GM21423 (cell line): ENCODE data around the gene CITED1.

Experiments
- ATAC-seq: cut with Tn5 transposase; IDR thresholded peaks from one replicate; pipeline ENCODE4 v1.9.1; 2021; ENCODE audit warnings: mild to moderate bottlenecking, moderate library complexity; ENCODE audit not compliant: unreplicated experiment

The CITED1 gene

DNA sequence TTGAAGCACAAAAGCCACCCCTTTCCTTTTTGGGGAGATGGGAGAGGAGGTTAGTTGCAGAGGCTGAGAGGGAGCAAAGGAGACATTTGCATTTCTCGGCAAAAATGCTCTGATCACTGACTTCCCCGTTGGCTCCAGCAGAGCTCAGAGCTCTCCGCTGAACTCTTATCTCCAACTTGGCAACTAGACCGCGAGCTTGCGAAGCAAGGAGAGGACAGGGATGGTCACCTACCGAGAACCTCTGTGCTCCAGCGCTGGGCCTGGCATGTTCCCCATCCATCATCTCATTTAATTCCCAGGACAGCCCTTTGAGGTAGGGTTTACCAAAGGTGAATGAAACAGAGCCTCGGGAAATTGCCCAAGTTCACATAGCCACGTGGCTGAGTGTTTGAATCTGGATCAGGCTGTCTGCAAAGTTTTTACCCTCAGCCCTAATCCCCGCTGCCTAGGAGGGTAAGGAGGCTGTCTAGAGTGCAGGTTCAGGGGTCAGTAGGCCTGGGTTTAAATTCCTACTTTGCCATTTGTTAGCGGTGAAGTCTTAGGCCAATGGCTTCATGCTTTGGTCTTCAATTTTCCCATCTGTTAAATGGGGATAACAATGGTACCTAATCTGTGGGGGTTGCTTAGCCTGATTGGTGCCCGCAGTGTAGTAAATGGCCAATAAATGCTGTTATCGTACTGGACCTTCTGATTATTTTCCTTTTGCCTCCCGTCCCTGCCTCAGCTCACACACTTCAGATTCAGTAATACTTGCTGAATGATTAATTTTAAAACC lies 3.8 kb upstream of the CITED1 start:
- no peak for ATAC-seq

DNA sequence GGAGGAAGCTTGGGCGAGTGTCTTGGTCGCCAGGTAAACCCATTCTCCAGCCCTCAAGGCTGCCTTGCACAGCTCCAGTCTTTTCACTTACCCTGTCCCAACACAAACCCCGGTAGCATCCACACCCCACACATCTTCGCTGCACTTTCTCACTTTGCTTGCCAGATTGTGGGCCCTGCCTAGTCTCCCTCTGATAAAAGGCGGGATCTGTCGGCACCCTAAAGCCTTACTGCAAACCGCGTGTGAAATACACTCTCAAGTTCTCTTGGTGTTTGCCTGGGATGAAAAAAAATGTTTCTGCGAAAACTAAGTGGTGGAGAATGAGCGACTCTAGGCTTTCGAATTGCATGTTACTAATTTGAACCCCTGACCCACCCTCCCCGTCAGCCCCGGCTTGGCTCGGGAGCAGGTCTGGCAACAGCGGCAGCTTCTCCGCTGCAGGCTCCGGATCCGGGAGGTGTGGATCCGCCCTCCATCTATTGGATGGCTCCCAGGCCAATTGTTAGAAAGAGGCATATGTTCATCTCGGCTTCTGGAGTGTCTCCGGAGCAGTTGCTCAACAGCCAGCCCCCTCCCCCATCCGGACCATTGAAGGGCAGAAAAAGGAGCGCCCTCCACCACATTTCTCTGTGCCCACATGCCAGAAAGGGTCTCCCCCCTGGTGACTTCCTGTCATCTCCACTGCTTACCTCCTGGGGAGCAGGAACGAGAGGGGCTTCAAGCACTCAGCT lies 3.0 kb upstream of the CITED1 start:
- peak; percentile 40 for ATAC-seq

DNA sequence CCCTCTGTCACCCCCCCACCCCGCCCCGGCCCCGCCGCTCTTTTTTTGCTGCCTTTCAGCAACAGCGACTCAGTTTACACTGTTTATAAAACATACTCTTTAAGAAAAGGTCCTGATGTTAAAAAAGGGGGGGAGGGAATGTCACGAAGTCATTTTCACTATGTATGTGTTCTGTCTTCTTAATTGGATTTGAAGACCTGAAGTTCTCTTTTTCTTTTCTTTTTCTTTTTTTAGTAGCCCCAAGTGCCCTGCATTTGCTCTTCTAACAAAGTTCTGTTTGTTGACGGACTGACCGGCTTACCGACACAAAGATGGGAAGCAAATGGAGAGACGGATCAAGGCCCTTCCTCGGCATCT lies 2.5 kb upstream of the CITED1 start:
- ATAC-seq, result no peak

DNA sequence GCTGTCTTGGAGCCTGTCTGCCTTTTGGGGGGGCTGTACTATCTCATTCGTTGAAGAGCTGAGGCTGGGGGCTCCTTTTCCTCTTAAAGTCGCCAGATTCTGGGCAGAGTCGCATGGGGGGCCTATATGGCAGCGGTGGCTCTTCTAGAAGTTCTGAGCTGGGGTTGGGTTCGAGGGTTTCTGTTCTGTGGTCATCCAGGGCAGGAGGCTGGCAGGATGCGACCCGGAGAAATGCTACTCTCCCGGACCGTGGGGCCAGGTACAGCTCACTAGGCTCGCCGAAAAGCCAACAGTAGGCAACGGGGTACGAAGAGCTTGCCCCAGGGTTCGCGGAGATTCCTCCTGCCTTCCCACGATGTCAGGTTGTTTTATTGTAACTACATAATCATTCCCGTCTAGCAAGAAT lies 1.9 kb upstream of the CITED1 start:
- ATAC-seq, result no peak

DNA sequence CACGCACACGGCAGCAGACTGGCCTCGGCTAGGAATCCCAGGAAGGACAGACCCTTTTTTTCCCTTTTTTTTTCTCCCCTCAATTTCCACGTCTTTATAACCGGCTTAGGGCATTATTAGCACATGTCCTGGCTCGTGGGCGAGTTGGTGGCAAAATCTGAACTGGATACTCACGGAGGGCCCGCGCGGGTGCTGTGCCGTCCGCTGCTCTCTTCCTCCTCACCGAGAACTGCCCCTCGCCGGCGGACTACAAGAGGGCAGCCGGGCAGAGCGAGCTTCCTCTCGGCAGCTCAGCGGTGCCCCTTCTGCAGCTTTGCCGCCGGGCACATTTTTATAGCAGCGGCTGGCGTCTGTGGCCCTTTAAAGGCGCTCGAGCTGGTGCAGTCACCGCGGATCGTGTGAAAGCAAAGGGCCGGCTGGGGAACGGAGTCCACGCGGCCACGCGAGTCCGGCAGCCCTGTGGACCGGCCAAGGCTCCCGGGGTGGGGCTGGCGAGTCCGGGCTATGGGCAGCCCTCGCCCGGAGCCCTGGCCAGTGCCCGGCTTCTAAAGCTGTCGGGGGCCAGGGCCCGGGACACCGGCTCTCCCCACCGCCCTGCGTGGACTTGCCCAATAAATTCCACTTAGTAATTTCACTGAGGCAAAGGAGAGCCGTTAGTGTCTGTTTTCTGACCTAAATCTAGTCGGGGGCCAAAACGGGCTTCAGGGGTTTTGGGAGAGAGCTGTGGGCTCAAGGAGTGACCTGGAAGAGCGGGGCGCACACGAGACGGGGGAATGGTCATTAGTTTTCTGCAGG lies 1.3 kb upstream of the CITED1 start:
- ATAC-seq, result peak; percentile 54

DNA sequence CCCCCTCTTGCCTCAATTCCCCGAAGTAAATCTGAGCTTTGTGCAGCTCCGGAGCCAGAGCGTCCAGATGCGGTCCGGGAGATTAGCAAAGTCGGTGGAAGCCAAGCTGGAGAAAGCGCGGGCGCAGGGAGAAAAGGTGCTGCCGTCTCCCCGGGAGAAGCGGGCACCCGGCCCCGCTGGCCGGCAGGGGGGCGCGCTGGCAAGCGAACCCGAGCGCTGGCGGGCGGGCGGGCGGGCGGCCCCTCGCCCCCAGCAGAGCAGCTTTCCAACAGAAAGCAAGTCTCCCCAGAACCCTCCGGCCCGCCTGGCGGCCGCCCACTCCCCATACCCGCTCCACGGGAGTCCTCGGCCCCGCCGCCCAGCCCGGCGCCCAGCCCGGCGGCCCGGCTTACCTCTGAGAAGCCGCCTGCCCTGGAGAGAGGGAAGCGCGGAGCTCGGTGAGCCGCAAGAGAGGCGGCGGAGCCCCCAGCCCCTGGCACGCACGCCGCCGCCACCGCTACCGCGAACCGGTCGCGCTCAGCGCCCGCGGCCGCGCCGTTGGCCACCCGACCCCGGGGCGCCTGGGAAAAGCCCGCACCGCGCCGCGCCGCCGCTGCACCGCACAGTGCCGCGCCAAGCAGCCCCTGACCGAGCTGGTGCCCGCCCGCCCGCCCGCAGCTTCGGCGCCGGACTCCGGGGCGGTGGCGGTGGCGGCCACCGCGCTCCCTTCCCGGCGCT lies 529 bp upstream of the CITED1 start:
- ATAC-seq, result no peak

DNA sequence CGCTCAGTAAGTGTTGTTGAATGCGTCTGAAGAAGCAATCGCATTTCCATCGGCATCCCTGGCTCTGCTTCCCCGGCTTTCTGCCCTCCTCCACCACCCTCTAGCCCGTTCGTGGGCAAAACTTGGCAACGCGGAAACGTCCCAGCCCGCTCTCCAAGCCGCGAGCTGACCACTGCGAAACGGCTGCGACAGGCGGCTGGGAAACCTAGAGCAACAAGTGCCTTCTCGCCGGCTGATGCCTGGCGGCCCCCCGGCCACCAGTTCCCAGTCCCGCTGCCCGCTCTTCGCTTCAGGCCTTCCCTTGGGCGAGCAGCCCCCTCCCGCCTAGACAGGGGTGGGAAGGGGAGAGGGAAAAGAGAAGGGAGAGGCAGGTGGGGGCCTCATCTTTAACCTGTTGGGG lies 837 bp downstream of the CITED1 start:
- ATAC-seq, result no peak

DNA sequence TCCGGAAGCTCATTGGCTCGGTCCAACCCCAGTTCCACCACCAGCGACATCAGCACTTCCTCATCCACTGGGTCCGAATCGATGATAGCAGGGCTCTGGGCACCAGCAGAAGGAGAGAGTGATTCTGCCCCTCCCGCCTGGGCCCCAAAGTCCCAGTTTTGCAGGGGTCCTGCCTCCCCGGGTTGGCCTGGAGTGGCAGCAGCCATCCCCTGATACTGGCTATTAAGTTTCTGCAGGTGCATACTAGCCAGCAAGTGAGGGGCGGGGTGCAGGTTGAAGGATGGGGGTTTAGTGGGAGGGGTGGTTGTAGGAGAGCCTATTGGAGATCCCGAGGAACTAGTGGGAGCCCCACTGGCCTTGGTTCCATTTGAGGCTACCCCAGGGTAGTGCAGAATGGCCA lies 3.9 kb downstream of the CITED1 start:
- ATAC-seq, result no peak

DNA sequence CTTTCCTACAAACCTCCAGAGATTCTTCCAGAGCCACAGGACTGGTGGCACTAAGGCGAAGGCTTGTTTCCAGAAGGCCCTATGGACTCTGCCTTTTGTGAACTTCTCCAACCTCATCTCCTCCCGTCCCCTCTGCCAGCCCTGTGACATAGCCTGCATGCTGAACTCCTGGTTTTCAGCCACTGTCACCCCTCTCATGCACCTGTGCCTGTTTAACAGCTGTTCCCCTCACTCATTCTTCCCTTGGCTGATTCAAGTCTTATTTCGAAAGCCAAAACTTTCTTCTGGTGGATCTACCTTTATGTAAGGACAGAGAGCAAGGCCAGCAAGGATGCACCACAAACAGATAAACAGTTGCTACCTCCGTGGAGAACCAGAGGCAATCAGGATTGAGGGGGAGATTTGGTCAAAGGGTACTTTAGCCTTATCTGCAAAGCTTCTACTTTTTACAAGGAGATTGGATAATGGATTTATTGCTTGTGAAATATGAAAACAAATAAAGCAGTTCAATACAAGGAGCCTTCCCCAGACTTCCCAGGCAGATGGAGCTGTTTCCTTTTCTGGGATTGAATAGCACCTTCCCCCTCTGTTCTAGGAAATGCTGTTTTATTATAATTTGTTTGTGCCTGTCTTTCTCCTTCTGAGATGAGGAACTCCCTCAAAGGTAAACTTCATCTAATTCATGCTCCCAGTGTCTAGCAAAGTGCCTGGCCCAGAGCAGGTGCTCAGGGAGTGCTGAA lies 5.7 kb downstream of the CITED1 start:
- no peak for ATAC-seq

DNA sequence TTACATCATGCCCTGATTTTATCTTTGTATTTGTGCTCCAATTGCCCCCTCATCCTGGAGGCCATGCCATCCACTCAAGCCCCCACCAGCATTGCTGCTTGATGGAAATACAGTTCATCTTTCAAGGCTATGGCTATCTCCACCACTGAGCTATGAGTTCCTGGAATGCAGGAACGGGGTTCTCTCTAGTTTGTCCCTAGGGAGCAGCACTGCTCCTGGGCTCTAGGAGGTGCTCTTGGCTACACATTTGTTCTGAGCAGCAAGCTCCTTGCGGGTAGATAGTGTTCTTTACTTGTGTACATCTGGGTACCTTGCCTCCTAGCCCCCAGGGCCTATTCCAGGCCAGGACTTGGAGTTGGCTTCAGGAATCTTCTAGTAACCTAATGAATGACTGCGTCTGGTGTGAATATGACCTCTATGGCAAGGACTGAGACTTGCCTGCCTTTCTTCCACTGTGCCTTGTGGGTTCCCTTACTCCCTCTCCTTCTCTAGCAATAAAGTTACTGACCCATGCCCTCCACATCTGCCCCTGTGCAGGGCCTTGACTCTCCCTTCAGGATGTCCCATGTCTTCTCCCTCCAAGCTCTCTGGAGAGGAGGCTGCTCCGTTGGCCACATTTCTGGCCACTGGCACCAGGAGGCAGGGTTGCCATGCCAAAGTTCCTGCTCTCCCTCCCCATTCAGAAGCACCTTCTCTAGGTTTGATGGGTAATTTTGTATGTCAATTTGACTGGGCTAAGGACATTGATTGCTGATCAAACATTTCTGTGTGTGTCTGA lies 7.6 kb downstream of the CITED1 start:
- no peak for ATAC-seq

DNA sequence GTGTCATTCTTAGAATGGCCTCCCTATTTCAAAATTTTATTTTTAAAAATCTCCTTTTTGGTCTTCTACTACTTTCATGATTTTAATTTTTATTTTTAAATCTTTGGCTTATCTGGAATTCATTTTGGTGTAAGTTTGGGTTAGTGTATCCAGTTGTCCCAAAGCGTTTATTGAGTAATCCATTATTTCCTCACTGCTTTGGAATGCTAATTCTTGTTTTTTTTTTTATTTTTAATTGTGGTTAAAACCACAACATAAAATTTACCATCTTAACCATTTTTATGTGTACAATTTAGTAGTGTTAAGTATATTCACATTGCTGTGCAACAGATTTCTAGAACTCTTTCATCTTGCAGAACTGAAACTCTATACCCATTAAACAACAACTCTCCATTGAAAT lies 8.7 kb downstream of the CITED1 start:
- no peak for ATAC-seq

DNA sequence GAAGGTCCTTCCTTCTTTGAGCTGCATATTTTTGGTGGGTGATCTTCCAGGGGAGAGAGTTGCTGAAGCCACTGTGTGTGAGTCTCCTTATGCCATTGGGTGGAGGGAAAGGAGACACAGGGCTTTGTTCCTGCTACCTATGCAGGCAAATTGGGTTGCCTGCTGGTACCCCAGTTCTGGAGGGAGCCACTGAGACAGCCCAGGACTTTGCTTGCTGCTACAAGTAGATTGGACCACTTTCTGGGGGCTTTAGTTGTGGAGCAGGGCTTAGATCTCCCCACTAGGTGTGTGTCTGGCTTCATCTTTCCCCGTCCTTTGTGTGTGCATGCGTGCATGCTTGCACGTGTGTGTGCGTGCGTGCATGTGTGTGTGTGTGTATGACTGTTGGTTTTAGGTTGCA lies 10.0 kb downstream of the CITED1 start:
- no peak for ATAC-seq

DNA sequence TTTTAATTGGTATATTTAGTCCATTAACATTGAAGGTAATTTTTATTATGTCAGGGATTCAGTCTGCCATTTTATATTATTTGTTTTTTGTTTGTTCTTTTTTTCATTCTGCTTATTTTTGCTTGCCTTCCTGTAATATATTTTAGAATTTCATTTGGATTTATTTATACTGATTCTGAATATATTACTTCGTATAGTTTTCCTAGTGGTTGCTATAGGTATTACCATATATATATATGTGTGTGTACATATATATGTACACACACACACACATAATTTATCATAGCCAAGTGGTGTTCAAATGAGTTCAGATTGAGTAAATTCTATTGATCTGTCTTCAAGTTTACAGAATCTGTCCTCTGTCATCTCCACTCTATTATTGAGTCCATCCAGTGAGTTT lies 11.2 kb downstream of the CITED1 start:
- no peak for ATAC-seq

DNA sequence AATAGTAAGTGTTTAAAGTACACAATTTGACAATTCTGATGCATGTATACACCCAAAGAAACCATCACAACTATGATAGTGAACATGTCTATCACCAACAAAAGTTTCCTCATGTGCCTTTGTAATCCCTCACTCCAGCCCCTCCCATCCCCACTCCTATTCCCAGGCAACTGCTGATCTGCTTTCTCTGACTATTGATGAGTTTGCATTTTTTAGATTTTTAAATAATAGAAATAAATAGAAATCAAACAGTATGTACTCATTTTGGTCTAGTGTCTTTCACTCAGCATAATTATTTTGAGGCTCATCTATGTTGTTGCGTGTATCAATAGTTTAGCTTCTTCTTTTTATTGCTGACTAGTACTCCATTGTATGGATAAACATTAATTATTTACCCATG lies 23.4 kb downstream of the CITED1 start:
- no peak for ATAC-seq

DNA sequence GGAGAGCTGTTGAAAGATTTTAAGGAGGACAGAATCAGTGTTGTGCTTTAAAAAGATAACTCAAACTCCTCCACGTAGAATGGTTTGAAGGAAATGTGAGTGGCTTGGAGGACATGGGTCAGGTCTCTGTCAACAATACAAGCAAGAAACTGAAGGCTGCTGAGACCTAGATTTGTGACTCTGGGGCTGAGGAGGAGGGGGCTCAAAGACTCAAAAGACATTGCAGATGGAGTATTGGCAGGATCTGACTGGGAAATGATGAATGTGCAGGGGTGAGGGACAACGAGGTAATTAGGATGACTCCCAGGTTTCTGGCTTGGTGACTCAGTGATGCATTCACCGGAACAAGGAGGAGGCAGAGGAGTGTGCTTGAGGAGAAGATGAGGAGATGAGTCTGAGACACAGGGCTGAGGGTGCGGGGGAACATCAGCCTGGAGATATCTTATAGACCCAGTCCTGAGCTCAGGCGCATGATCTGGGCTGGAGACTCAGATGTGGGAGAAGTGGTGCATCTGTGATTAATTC lies 25.3 kb downstream of the CITED1 start:
- ATAC-seq, result no peak

DNA sequence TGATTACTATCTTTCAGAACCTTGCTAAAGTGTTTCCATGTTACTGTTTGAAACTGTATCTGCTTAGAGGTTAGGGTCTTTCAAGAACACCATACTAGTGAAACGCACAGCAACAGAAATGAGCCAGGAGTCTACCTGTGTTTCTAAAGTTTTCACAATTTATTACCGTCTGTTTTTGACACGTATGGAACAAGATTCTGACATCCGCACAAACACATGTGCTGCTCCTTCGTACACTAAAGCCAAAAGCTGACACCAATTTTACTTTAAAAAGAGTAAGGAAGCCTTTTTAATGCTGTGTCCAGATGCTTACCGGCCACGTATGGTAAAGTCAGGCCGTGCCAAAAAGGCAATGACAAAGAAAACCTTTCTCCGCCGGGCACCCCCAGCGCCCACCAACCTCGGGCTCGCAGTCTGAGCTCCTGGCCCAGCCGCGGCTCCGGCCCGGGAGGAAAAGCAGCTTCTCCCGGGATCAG lies 29.2 kb downstream of the CITED1 start:
- ATAC-seq, result no peak

DNA sequence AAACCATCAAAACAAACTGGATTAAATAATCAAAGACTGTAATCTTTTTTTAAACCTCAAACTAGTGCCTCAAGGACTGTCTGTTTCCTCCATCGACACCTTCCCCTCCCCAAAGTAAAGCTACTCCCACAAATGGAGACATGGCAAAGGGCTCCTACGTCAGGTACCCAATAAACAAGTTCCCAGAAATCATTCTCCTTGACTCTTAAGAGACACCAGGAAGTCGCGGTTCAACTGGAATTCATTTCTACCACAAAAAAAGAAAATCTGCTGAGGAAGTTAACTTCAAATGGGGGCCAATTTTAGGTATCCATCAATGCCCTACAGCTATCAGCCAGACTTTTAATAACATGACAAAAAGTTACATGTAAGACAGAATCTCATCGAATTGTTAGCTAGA lies 31.2 kb downstream of the CITED1 start:
- ATAC-seq, result no peak

DNA sequence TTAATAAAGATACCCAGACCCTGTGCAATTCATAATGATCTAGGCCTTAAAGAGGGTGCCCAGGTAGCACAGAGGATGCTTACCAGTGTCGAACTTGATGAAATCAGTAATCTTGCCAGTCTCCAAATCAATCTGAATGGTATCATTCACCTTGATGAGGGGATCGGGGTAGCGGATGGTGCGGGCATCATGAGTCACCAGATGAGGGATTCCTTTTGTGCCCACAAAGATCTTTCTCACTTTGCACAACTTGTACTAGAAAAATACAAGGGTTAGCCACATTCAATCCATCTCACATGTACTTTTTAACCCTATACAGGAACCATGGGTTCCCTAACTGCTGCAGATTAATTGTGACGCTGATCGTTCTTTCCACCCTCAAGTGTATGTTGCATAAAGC lies 32.0 kb downstream of the CITED1 start:
- ATAC-seq, result no peak

DNA sequence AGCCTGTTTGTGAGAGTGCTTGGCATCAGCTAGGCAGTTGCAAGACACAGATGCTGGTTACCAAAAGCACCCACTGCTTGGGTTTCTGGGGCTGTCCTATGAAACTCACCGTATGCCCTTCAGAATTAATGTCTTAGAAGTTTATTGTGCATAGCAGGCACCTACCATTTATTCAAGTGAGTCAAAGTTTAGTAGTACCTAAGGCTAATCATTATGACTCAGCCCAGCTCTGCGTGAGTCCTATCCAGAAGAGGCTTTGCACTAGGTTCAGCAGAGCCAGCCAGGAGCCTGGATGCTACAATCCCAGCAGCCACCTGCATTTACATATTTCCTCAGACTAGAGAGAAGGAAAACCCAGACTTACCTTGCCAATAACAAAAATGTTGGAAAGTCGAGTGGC lies 32.8 kb downstream of the CITED1 start:
- no peak for ATAC-seq
